A549 (cell line): ENCODE measurements around the gene LRP3.

Source experiments
- CTCF ChIP-seq: fragments of >200 bp; sonication (Bioruptor Twin); formaldehyde crosslinking; IDR thresholded peaks from 3 replicates; pipeline ENCODE4 v1.5.1; 2016
- POLR2A ChIP-seq: IDR thresholded peaks from 2 replicates; pipeline ENCODE4 v1.6.1; 2012; ENCODE audit warnings: mild to moderate bottlenecking, low read length

- TF ChIP-seq CTCF (no peak), POLR2A (no peak)
Observed at GRCh38 chr19:33234736-33235135, 40.6 kb downstream of the LRP3 start.
